K562 (cell line): Measurements from ENCODE around the gene SLC9A1. TPM values are rescaled to one million over a fixed set of nuclear protein-coding genes. Genes with fewer than 3 reads are reported as not detected.

Experiments
- ATAC-seq: fragments of 200-7000 bp; cut with Tn5 transposase; 3 replicates; pipeline ENCODE4 v1.9.1; 2020; ENCODE audit warnings: moderate library complexity
- BruUV-seq: library from RNA; stranded (reverse); fragments of 400-500 nt; replicated peaks from 2 replicates; lab custom pipeline; 2021; lab: Mats Ljungman, UMichigan
- CTCF ChIA-PET: fragments of 300-600 bp; formaldehyde crosslinking; extraction: SDS; loops from one replicate; lab custom pipeline; 2021; ENCODE audit warnings: low intra/inter-chr PET ratio; lab: Yijun Ruan, JAX
- POLR2A ChIA-PET: fragments of 300-600, 350-650 bp; sonication (Branson Sonifier 250); formaldehyde crosslinking; extraction: SDS; loops from one replicate; lab custom pipeline; 2021; ENCODE audit warnings: antibody characterized with exemption, inconsistent platforms; lab: Yijun Ruan, JAX
- DNase-seq, 4 experiments: peaks; one replicate each; pipeline versions ENCODE4 v3.0.0 to v3.0.0-alpha.2; 2011 to 2018; ENCODE audit warnings: low spot score in 3 of 4, mixed read lengths in 3 of 4; ENCODE audit errors: extremely low read depth in 1 of 4
- FAIRE-seq: peaks from 2 replicates; lab custom pipeline; 2011; peaks lifted over from hg19 to GRCh38; lab: Jason Lieb, UNC
- H2AFZ ChIP-seq: 2 replicates; pipeline ENCODE4 v1.6.0; 2011; ENCODE audit warnings: low read depth, low read length, control low read depth, inconsistent platforms
- H3K27ac ChIP-seq: fragments of 200-600 bp; 3 replicates; pipeline ENCODE4 v1.8.0; 2011; ENCODE audit warnings: low read depth, mild to moderate bottlenecking, control low read depth, inconsistent platforms, low read length, moderate library complexity, mixed read lengths; ENCODE audit errors: extremely low read depth
- H3K27me3 ChIP-seq, 2 experiments: fragments of 300-600 bp in 1 of 2; 2 replicates in 1 of 2; 3 replicates in 1 of 2; pipeline versions ENCODE4 v1.6.0 to v1.8.0; 2011; ENCODE audit warnings: inconsistent platforms in 2 of 2, low read length in 2 of 2, mild to moderate bottlenecking in 1 of 2, mixed read lengths in 1 of 2, moderate library complexity in 1 of 2; ENCODE audit not compliant: control insufficient read depth in 2 of 2, insufficient read depth in 2 of 2
- H3K36me3 ChIP-seq: fragments of 300-600 bp; 3 replicates; pipeline ENCODE4 v1.8.0; 2011; ENCODE audit warnings: mild to moderate bottlenecking, low read length, inconsistent platforms; ENCODE audit not compliant: control insufficient read depth, insufficient read depth
- H3K4me1 ChIP-seq, 2 experiments: fragments of 200-600 bp in 1 of 2; replicated peaks in 1 of 2; 2 replicates in 1 of 2; 3 replicates in 1 of 2; pipeline versions ENCODE4 v1.5.1 to v1.8.0; 2011; ENCODE audit warnings: inconsistent platforms in 2 of 2, low read length in 2 of 2, mild to moderate bottlenecking in 1 of 2, mixed read lengths in 1 of 2, moderate library complexity in 1 of 2; ENCODE audit not compliant: control insufficient read depth in 2 of 2, insufficient read depth in 2 of 2
- H3K4me2 ChIP-seq: 2 replicates; pipeline ENCODE4 v1.6.1; 2011; ENCODE audit warnings: low read length, control low read depth, inconsistent platforms, mixed read lengths; ENCODE audit not compliant: insufficient read depth
- H3K4me3 ChIP-seq: fragments of 200-600 bp; sonication (generic), shearing (Covaris generic); 2 replicates; pipeline ENCODE4 v1.5.1; 2016; ENCODE audit warnings: control low read depth, inconsistent platforms
- H3K79me2 ChIP-seq: fragments of 200-600 bp; 3 replicates; pipeline ENCODE4 v1.8.0; 2011; ENCODE audit warnings: low read length, inconsistent platforms; ENCODE audit not compliant: control insufficient read depth, insufficient read depth
- H3K9ac ChIP-seq, 2 experiments: 2 replicates each; pipeline versions ENCODE4 v1.6.0 to v1.6.1; 2011; ENCODE audit warnings: low read depth in 2 of 2, low read length in 2 of 2, control low read depth in 1 of 2, inconsistent platforms in 1 of 2, mild to moderate bottlenecking in 1 of 2, mixed read lengths in 1 of 2; ENCODE audit not compliant: insufficient read depth in 1 of 2
- H3K9me1 ChIP-seq: one replicate; pipeline ENCODE4 v1.6.0; 2011; ENCODE audit warnings: inconsistent platforms, mild to moderate bottlenecking, low read length, moderate library complexity; ENCODE audit not compliant: control insufficient read depth, insufficient read depth
- H3K9me3 ChIP-seq: replicated peaks from 2 replicates; pipeline ENCODE4 v1.5.1; 2011; ENCODE audit warnings: low read depth, low read length, inconsistent platforms; ENCODE audit not compliant: control insufficient read depth, insufficient read depth
- H4K20me1 ChIP-seq: replicated peaks from 2 replicates; pipeline ENCODE4 v1.6.1; 2011; ENCODE audit warnings: low read length, inconsistent platforms, mixed read lengths; ENCODE audit not compliant: control insufficient read depth, insufficient read depth
- CCNT2 ChIP-seq: IDR thresholded peaks from 2 replicates; pipeline ENCODE4 v1.6.1; 2011; ENCODE audit warnings: borderline replicate concordance, low read depth, mild to moderate bottlenecking, moderate library complexity, mixed read lengths, low read length; ENCODE audit not compliant: insufficient read length; ENCODE audit errors: extremely low read depth
- FIP1L1 ChIP-seq: fragments of 200-400 bp; formaldehyde crosslinking; IDR thresholded peaks from 2 replicates; pipeline ENCODE4 v1.6.1; 2018; ENCODE audit warnings: mild to moderate bottlenecking, low read depth, low read length; ENCODE audit not compliant: poor library complexity, severe bottlenecking
- GABPB2 ChIP-seq: fragments of 250-450 bp; sonication (Bioruptor Pico); conservative IDR thresholded peaks from 2 replicates; pipeline ENCODE4 v1.5.1; 2021; ENCODE audit warnings: mild to moderate bottlenecking
- ID3 ChIP-seq, 2 experiments: fragments of 250-450 bp in 1 of 2; fragments of 450-650 bp in 1 of 2; sonication (Bioruptor Pico) in 1 of 2; IDR thresholded peaks; 2 replicates each; pipeline versions ENCODE4 v1.6.1 to v1.8.0; 2016 to 2021; ENCODE audit warnings: mild to moderate bottlenecking in 2 of 2, moderate library complexity in 2 of 2, missing compliant biosample characterization in 1 of 2, missing genetic modification characterization in 1 of 2
- MXD1 ChIP-seq: fragments of 250-450 bp; sonication (Bioruptor Pico); IDR thresholded peaks from 2 replicates; pipeline ENCODE4 v1.8.0; 2021; ENCODE audit warnings: borderline replicate concordance, mild to moderate bottlenecking, moderate library complexity; ENCODE audit not compliant: poor library complexity, severe bottlenecking
- PHB2 ChIP-seq: fragments of 450-650 bp; IDR thresholded peaks from 2 replicates; pipeline ENCODE4 v1.6.1; 2017; ENCODE audit warnings: low read depth
- THRAP3 ChIP-seq: fragments of 450-650 bp; IDR thresholded peaks from 2 replicates; pipeline ENCODE4 v1.6.1; 2016; ENCODE audit warnings: mild to moderate bottlenecking, inconsistent platforms, borderline replicate concordance
- TSC22D4 ChIP-seq: fragments of 450-650 bp; IDR thresholded peaks from 2 replicates; pipeline ENCODE4 v1.6.1; 2016; ENCODE audit warnings: missing genetic modification characterization, missing biosample characterization, control low read depth
- ZNF316 ChIP-seq: fragments of 450-650 bp; IDR thresholded peaks from 2 replicates; pipeline ENCODE4 v1.6.1; 2016
- WGBS: fragments of 100-300 bp; shearing (Covaris generic); methylation state at CpG from one replicate; pipeline ENCODE4 v1.1.6; 2016; ENCODE audit warnings: low coverage, mixed read lengths; ENCODE audit not compliant: insufficient coverage; ENCODE audit errors: missing lambda C conversion rate; 5-methylcytosine and 5-hydroxymethylcytosine counted together
- in situ Hi-C: fragments of 300-500 bp; cut with MboI; formaldehyde crosslinking; loops from 4 replicates; pipeline ENCODE4 v1.15.0; 2018; ENCODE audit warnings: inconsistent platforms, mixed read lengths
- intact Hi-C: fragments of 100-400 bp; cut with micrococcal nuclease; formaldehyde crosslinking; loops from 2 replicates; pipeline ENCODE4 v1.14.2; 2022
- polyA plus RNA-seq, 8 experiments: library from polyadenylated mRNA; depleted of rRNA in 4 of 8; stranded (reverse) in 5 of 8; unstranded in 3 of 8; fragments of >200 nt; fragmentation: Nextera tagmentation in 2 of 8; fragmentation: Illumina TruSeq in 1 of 8; extraction: Ambion mirVana in 2 of 8; extraction: Trizol in 1 of 8; gene quantifications; 2 replicates each; pipeline versions ENCODE4 v1.2.1 to v1.2.3, GENCODE V29; 2011 to 2014; ENCODE audit warnings: inconsistent platforms in 1 of 8, missing spikeins in 1 of 8
- total RNA-seq, 7 experiments: library from RNA; depleted of rRNA in 6 of 7; stranded (reverse); fragments of >200 nt in 6 of 7; fragmentation: Illumina TruSeq in 2 of 7; extraction: Trizol in 2 of 7; gene quantifications; 2 replicates each; pipeline versions ENCODE4 v1.2.1 to v1.2.3, GENCODE V29; 2011 to 2021; ENCODE audit warnings: low replicate concordance in 1 of 7

SLC9A1 gene
- total and polyA plus RNA-seq, 9 of the 15 experiments (the other 6 are each of a cell fraction or from before 2014, with no cell fraction given), result 0.59 to 14.4 (median 2.0) TPM

- no peak for ATAC-seq
- no peak for FAIRE-seq
- peaks cover 14% of the 10 kb centered on the region; the same call in 2 of the 3 replicates for H3K36me3 ChIP-seq
- no peaks in the 10 kb centered on the region; a peak in 1 of 5 replicates for H3K27me3 ChIP-seq
- peaks cover 6% of the 10 kb centered on the region; the same call in 1 of the 2 replicates for H4K20me1 ChIP-seq
- H3K9ac ChIP-seq, result 0 out of 4 replicates have a peak overlapping the region, but pooled peaks of 1 of the 2 experiments have one; percentile 32
- peaks cover 5% of the 10 kb centered on the region for H3K9me1 ChIP-seq
- CTCF ChIA-PET, result interaction anchor here (1.1 to 4.1 kb wide), 4 partner anchors 58 to 504 kb away, joined by 4 to 57 read pairs (median 14); no protein-coding TSS in a partner anchor
- no peak overlapping the region for H2AFZ ChIP-seq
- BruUV-seq, result no TSS peak
- DNase-seq, result no peak
- intact Hi-C loops, result loop anchor here (1.0 to 10.0 kb wide), 5 partner anchors 53 to 505 kb away; partner anchors contain the start of gene SLC9A1
- POLR2A ChIA-PET, result interaction anchor here (0.6 to 3.1 kb wide), 6 partner anchors 11 to 296 kb away, joined by 3 to 16 read pairs (median 3); partner anchors contain the start of gene SLC9A1
- H3K4me3 ChIP-seq, result no peak overlapping the region
- H3K9me3 ChIP-seq, result no peaks in the 10 kb centered on the region
- no peak for TF ChIP-seq CCNT2
- TF ChIP-seq THRAP3, result no peak
- TF ChIP-seq ZNF316, result no peak
- TF ChIP-seq FIP1L1, result no peak
- no peak for TF ChIP-seq TSC22D4 (tag)
- no peak for TF ChIP-seq MXD1 (CRISPR knock-in tag)
- no peak for TF ChIP-seq ID3 (CRISPR knock-in tag; IDR thresholded peaks at IDR 0.05)
- no peak for TF ChIP-seq ID3 (tag; IDR thresholded peaks at IDR 0.05)
- TF ChIP-seq PHB2, result no peak
- TF ChIP-seq GABPB2, result no peak
- TF ChIP-seq, all 486 proteins: peak for 0
- H3K4me1 ChIP-seq, result peaks cover 18 to 51% of the 10 kb centered on the region in 2 experiments
- H3K79me2 ChIP-seq, result no peaks in the 10 kb centered on the region
- no peak overlapping the region for H3K27ac ChIP-seq
- in situ Hi-C loops, result loop anchor here (5.0 to 25.0 kb wide), 4 partner anchors 181 to 566 kb away; partner anchors contain the start of genes AHDC1 and GPR3
- H3K4me2 ChIP-seq, result no peak overlapping the region
- whole genome bisulfite sequencing, result 85% methylated on average over 10 of the region's 15 CpGs
These were observed 53.2 kb downstream of the SLC9A1 start for GRCh38 chr1:27101696-27102095.
